Astrocyte (in vitro differentiated cells and primary cell): ENCODE data around the gene GRAMD2A.

Experiments used
- EZH2 ChIP-seq: IDR thresholded peaks from 2 replicates; pipeline ENCODE4 v1.6.1; 2012; ENCODE audit warnings: mild to moderate bottlenecking, low read length, inconsistent platforms; ENCODE audit not compliant: insufficient read depth
- TF ChIP-seq, protein P1 (sequence below): IDR thresholded peaks from 2 replicates; pipeline ENCODE4 v1.5.1; 2011; ENCODE audit warnings: low read depth, mild to moderate bottlenecking, inconsistent platforms, low read length, moderate library complexity; ENCODE audit not compliant: insufficient read depth

GRCh38 chr15:72198356-72199204, 993 bp upstream of the GRAMD2A start:
- TF ChIP-seq, protein P1, sequence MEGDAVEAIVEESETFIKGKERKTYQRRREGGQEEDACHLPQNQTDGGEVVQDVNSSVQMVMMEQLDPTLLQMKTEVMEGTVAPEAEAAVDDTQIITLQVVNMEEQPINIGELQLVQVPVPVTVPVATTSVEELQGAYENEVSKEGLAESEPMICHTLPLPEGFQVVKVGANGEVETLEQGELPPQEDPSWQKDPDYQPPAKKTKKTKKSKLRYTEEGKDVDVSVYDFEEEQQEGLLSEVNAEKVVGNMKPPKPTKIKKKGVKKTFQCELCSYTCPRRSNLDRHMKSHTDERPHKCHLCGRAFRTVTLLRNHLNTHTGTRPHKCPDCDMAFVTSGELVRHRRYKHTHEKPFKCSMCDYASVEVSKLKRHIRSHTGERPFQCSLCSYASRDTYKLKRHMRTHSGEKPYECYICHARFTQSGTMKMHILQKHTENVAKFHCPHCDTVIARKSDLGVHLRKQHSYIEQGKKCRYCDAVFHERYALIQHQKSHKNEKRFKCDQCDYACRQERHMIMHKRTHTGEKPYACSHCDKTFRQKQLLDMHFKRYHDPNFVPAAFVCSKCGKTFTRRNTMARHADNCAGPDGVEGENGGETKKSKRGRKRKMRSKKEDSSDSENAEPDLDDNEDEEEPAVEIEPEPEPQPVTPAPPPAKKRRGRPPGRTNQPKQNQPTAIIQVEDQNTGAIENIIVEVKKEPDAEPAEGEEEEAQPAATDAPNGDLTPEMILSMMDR = no peak
- no peak for TF ChIP-seq EZH2
